Endothelial cell of umbilical vein (primary cell): ENCODE measurements around the gene VWA1. TPM values are rescaled to one million over a fixed set of nuclear protein-coding genes. Genes with fewer than 3 reads are reported as not detected.

Source experiments
- BruUV-seq: library from RNA; stranded (reverse); fragments of 400-500 nt; replicated peaks from 2 replicates; lab custom pipeline; 2021; lab: Mats Ljungman, UMichigan
- CTCF ChIA-PET: fragments of 300-600, 350-600 bp; sonication (Branson Sonifier 250); formaldehyde crosslinking; loops from one replicate; lab custom pipeline; 2021; ENCODE audit warnings: antibody characterized with exemption, inconsistent platforms; lab: Charles Lee
- POLR2A ChIA-PET: fragments of 300-600, 350-600 bp; sonication (Branson Sonifier 250); formaldehyde crosslinking; loops from one replicate; lab custom pipeline; 2021; ENCODE audit warnings: antibody characterized with exemption, inconsistent platforms; lab: Charles Lee
- DNase-seq: peaks from one replicate; pipeline ENCODE4 v3.0.0-alpha.2; 2011; ENCODE audit warnings: low read depth, low spot score
- FAIRE-seq: peaks from 2 replicates; lab custom pipeline; 2011; peaks lifted over from hg19 to GRCh38; lab: Jason Lieb, UNC
- H2AFZ ChIP-seq: 2 replicates; pipeline ENCODE4 v1.6.0; 2012; ENCODE audit warnings: low read depth, low read length, control low read depth, inconsistent platforms
- H3K27ac ChIP-seq: 2 replicates; pipeline ENCODE4 v1.5.1; 2011; ENCODE audit warnings: low read depth, mild to moderate bottlenecking, control low read depth, low read length, moderate library complexity; ENCODE audit not compliant: insufficient read depth
- H3K27me3 ChIP-seq, 2 experiments: 2 replicates each; pipeline versions ENCODE4 v1.6.0 to v1.6.1; 2011; ENCODE audit warnings: low read length in 2 of 2, mixed read lengths in 1 of 2; ENCODE audit not compliant: control insufficient read depth in 2 of 2, insufficient read depth in 2 of 2
- H3K36me3 ChIP-seq, 2 experiments: 2 replicates in 1 of 2; 3 replicates in 1 of 2; pipeline ENCODE4 v1.5.1; 2011; ENCODE audit warnings: low read length in 2 of 2, mild to moderate bottlenecking in 1 of 2, moderate library complexity in 1 of 2; ENCODE audit not compliant: control insufficient read depth in 2 of 2, insufficient read depth in 2 of 2; ENCODE audit errors: extremely low read depth in 1 of 2
- H3K4me1 ChIP-seq: 3 replicates; pipeline ENCODE4 v1.5.1; 2011; ENCODE audit warnings: mild to moderate bottlenecking, low read length; ENCODE audit not compliant: control insufficient read depth, insufficient read depth; ENCODE audit errors: extremely low read depth
- H3K4me2 ChIP-seq: 2 replicates; pipeline ENCODE4 v1.6.1; 2011; ENCODE audit warnings: low read length, control low read depth, mixed read lengths; ENCODE audit not compliant: insufficient read depth
- H3K4me3 ChIP-seq, 3 experiments: fragments of 200-600 bp in 1 of 3; sonication (generic), shearing (Covaris generic) in 1 of 3; replicated peaks in 1 of 3; 2 replicates each; pipeline ENCODE4 v1.5.1; 2011 to 2016; ENCODE audit warnings: control low read depth in 3 of 3, low read length in 3 of 3, mild to moderate bottlenecking in 2 of 3, inconsistent platforms in 1 of 3, low read depth in 1 of 3, moderate library complexity in 1 of 3; ENCODE audit not compliant: insufficient read depth in 1 of 3
- H3K79me2 ChIP-seq: 2 replicates; pipeline ENCODE4 v1.6.0; 2012; ENCODE audit warnings: low read length, inconsistent platforms; ENCODE audit not compliant: control insufficient read depth, insufficient read depth
- H3K9ac ChIP-seq: replicated peaks from 2 replicates; pipeline ENCODE3; 2011; ENCODE audit warnings: low read length, control low read depth; ENCODE audit not compliant: insufficient read depth; ENCODE audit errors: extremely low read depth
- H3K9me1 ChIP-seq: replicated peaks from 3 replicates; pipeline ENCODE4 v1.6.0; 2011; ENCODE audit warnings: mild to moderate bottlenecking, low read length; ENCODE audit not compliant: control insufficient read depth, insufficient read depth; ENCODE audit errors: extremely low read depth
- H3K9me3 ChIP-seq: replicated peaks from 2 replicates; pipeline ENCODE4 v1.5.1; 2012; ENCODE audit warnings: low read length, inconsistent platforms; ENCODE audit not compliant: control insufficient read depth, insufficient read depth
- H4K20me1 ChIP-seq: replicated peaks from 2 replicates; pipeline ENCODE3; 2011; ENCODE audit warnings: mild to moderate bottlenecking, low read length; ENCODE audit not compliant: control insufficient read depth, insufficient read depth; ENCODE audit errors: extremely low read depth
- CTCF ChIP-seq, 2 donors: IDR thresholded peaks; 1 replicate in 1 of 2; 2 replicates in 1 of 2; pipeline ENCODE4 v1.5.1; 2011; ENCODE audit warnings: low read length in 2 of 2, mild to moderate bottlenecking in 2 of 2, moderate library complexity in 2 of 2, control low read depth in 1 of 2, inconsistent platforms in 1 of 2, low read depth in 1 of 2; ENCODE audit not compliant: insufficient read depth in 1 of 2; ENCODE audit errors: extremely low read depth in 1 of 2
- EZH2 ChIP-seq: IDR thresholded peaks from 2 replicates; pipeline ENCODE4 v1.6.1; 2012; ENCODE audit warnings: borderline replicate concordance, low read depth, mild to moderate bottlenecking, moderate library complexity, low read length, inconsistent platforms; ENCODE audit not compliant: severe bottlenecking
- FOS ChIP-seq: IDR thresholded peaks from 2 replicates; pipeline ENCODE4 v1.6.1; 2011; ENCODE audit warnings: mild to moderate bottlenecking, low read length, moderate library complexity, borderline replicate concordance; ENCODE audit not compliant: insufficient read depth
- GATA2 ChIP-seq: IDR thresholded peaks from 2 replicates; pipeline ENCODE4 v1.7.0; 2011; ENCODE audit warnings: low read depth, mild to moderate bottlenecking, moderate library complexity, mixed read lengths, low read length; ENCODE audit not compliant: insufficient read length, insufficient read depth
- JUN ChIP-seq: IDR thresholded peaks from 2 replicates; pipeline ENCODE4 v1.6.1; 2011; ENCODE audit warnings: borderline replicate concordance, low read depth; ENCODE audit not compliant: insufficient read length, insufficient read depth
- MYC ChIP-seq: IDR thresholded peaks from one replicate; pipeline ENCODE4 v1.6.1; 2011; ENCODE audit warnings: mild to moderate bottlenecking, low read depth, low read length
- POLR2A ChIP-seq: IDR thresholded peaks from 2 replicates; pipeline ENCODE4 v1.6.1; 2012; ENCODE audit warnings: low read depth, mild to moderate bottlenecking, control low read depth, low read length
- POLR2AphosphoS5 ChIP-seq: IDR thresholded peaks from 2 replicates; pipeline ENCODE4 v1.6.1; 2012; ENCODE audit warnings: low read depth, mild to moderate bottlenecking, control low read depth, low read length, moderate library complexity; ENCODE audit not compliant: insufficient read depth
- dilution Hi-C: fragments of 300-500 bp; cut with MboI; formaldehyde crosslinking; loops from one replicate; pipeline ENCODE4 v1.15.0; 2019; ENCODE audit warnings: low sequenced_read_pairs; ENCODE audit not compliant: extremely low pct_ligation_motif_present
- intact Hi-C: fragments of 100-400 bp; cut with micrococcal nuclease; formaldehyde crosslinking; loops from one replicate; pipeline ENCODE4 v1.10.0; 2022
- polyA plus RNA-seq, 4 experiments: library from polyadenylated mRNA; depleted of rRNA in 3 of 4; stranded (reverse) in 3 of 4; unstranded in 1 of 4; fragments of >200 nt; gene quantifications; 2 replicates each; pipeline versions ENCODE4 v1.2.1 to v1.2.3, GENCODE V29; 2011 to 2012; ENCODE audit warnings: missing spikeins in 1 of 4
- total RNA-seq: library from RNA; stranded (reverse); gene quantifications from 2 replicates; pipeline ENCODE4 v1.2.3, GENCODE V29; 2021
- TF ChIP-seq, protein P1 (sequence below): IDR thresholded peaks from 2 replicates; pipeline ENCODE4 v1.6.1; 2011; ENCODE audit not compliant: insufficient read depth, insufficient read length

Gene VWA1
- total and polyA plus RNA-seq, 2 donors (not counting 3 experiments of a cell fraction or from before 2014, with no cell fraction given) = 2.0 to 6.1 TPM

DNA sequence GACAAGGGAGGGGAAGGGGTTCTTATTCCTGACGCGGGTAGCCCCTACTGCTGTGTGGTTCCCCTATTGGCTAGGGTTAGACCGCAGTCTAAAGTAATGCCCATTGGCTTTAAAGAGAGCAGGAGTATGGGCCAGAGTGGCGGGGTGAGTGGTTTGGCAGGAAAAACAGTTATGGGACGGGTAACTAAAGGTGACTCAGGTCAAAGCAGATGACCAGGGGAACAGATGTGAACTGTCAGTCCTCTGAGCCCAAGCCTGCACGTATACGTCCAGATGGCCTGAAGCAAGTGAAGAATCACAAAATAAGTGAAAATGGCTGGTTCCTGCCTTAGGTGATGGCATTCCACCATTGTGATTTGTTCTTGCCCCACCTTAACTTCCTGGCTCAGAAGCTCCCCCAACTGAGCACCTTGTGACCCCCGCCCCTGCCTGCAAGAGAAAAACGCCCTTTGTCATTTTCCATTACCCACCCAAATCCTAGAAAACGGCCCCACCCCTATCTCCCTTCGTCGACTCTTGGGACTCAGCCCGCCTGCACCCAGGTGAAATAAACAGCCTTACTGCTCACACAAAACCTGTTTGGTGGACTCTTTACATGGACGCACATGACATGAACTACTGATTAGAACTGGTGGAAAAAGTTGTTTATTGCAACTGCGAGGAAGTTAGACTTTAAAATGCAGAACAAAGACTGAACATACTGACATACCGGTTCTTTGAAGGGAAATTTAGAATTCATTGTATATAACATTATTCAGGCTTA is 35.3 kb downstream of the VWA1 start:
- Histone ChIP-seq H3K36me3 (no peaks in the 10 kb centered on the region), H3K27me3 (no peaks in the 10 kb centered on the region), H2AFZ (peak overlapping the region; percentile 84), H4K20me1 (no peaks in the 10 kb centered on the region), H3K4me3 (peak overlapping the region; percentile 76 to 98 (median 93)), H3K9me1 (no peaks in the 10 kb centered on the region), H3K9ac (peak overlapping the region; percentile 84), H3K9me3 (no peaks in the 10 kb centered on the region), H3K4me1 (peaks cover 12% of the 10 kb centered on the region), H3K4me2 (peak overlapping the region; percentile 93), H3K27ac (peak overlapping the region; percentile 59), H3K79me2 (peaks cover 31% of the 10 kb centered on the region)
- intact Hi-C loops (loop anchor here (1.0 kb wide), 2 partner anchors 72 to 96 kb away; partner anchors contain the start of genes AURKAIP1 and CCNL2), dilution Hi-C loops (no loop called here)
- no peak for FAIRE-seq
- BruUV-seq = TSS peak; percentile 92
- CTCF ChIA-PET = no interaction called here
- POLR2A ChIA-PET = no interaction called here
- DNase-seq = no peak
- TF ChIP-seq POLR2A (no peak), POLR2AphosphoS5 (no peak), CTCF (IDR thresholded peaks at IDR 0.05; ENCODE audit: extremely low read depth in 1 of 2, insufficient read depth in 1 of 2, low read depth in 1 of 2, low read length in 2 of 2) (no peak), FOS (no peak), EZH2 (no peak), GATA2 (no peak), MYC (no peak), JUN (no peak)
- TF ChIP-seq, protein P1, sequence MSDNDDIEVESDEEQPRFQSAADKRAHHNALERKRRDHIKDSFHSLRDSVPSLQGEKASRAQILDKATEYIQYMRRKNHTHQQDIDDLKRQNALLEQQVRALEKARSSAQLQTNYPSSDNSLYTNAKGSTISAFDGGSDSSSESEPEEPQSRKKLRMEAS = no peak
